ENCODE measurements around the gene MMAB. TPM values are rescaled to one million over a fixed set of nuclear protein-coding genes. Genes with fewer than 3 reads are reported as not detected.

The MMAB gene
- total RNA-seq, 1 experiment from 2014 or later = 51.2 TPM

DNA sequence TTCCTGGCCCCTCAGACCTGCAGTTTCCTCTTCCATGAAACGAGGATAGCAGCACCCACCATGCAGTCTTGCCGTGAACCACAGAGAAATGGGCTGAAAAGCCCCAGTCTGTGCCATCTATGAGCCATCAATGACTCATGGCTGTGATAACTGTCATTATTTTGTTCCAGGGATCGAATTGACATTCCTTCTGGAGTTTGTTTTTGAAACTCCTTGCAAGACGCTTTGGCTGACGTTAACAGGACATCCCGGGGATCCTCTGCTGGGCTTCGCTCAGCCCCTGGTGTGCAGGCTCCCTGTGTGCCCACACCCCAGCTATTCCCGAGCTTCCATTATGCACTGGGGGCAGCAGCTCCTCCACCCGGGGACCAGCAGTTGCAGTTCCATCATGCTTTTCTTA lies 33.8 kb downstream of the MMAB start:
- DNase-seq (ENCODE audit: low spot score) = peak; percentile 15

DNA sequence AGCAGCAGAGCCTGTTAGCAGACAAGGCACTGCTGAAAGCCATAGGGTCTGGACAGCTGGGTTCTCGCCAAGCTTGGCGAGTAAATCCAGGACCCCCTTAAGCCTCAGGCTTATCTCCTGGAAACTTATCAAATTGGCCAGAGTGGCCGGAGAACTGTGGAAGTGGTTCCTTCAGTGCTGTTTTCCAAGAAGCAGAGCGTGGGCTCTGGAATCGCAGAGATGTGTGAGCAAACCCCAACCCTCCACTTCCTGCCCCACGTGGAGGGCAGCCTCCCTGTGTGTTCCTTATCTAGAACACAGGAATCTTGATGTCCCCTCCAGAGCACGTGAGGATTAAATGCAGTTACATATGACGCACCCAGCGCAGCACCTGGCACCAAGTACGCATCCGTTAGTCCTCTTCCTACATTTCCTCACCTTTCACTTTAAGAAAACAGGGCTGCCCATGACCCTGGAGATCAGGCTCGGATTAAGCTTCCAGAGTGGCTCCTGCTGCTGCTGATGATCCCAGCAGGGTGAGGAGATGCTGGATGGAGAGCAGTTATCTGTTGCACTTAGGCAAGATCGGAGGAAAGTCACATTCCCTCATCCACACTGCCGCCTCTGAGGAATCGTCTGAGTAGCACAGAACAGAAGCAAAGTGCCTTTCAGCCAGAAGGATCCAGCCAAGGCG lies 35.0 kb downstream of the MMAB start:
- DNase-seq (ENCODE audit: low spot score) = no peak

DNA sequence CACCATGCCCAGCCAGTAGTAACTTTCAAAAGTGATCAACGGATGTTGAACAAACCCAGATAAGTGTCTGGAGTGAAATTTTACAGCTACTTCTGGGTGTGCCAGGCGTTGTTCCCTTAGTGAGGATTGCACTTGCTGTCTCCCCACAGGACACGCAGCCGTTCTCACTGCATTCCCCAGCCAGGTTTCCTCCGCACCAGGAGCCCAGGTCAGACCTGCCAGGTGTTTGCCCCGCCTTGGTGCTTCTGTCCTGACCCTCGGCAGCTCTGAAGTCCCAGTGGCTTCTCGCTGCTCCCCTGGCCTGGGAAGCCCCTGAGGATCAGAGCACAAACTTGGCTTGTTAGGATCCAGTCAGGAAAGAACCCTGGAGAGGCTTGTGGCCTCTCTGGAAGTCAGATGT lies 36.2 kb downstream of the MMAB start:
- DNase-seq (ENCODE audit: low spot score) = no peak

GRCh38 chr12:109535863-109536250 lies 37.4 kb downstream of the MMAB start:
- DNase-seq (ENCODE audit: low spot score) = no peak

DNA sequence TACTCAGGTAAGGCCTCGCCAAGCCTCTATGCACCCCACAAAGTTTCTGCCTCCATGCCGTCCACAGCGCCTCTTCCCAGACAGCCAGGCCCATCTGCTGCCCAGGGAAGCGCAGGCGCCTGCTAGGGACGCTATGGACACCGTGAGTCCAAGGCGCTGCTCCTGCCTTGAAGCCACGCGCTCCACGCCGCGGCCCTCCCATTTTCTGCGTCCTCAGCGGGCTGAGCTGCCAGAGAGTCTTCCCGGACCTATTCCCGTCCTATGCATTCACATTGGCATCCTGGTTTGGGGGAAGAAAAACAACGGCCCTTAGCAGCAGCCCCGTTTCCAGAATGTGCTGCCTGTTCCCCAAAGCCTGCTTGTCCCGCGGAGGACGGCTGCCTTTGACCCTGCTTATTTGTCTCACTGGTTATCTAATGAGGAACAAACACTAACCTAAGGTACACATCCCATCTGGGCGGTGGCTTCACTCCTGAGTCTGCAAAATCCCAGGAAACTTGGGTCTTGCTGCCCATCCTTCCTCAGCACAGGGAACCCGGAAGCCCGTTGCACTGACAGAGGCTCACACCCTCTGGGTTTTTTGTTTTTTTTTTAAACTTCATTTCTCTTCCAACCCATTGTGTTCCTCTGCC lies 38.0 kb downstream of the MMAB start:
- no peak for DNase-seq (ENCODE audit: low spot score)

GRCh38 chr12:109534456-109534855 lies 38.8 kb downstream of the MMAB start:
- no peak for DNase-seq (ENCODE audit: low spot score)

DNA sequence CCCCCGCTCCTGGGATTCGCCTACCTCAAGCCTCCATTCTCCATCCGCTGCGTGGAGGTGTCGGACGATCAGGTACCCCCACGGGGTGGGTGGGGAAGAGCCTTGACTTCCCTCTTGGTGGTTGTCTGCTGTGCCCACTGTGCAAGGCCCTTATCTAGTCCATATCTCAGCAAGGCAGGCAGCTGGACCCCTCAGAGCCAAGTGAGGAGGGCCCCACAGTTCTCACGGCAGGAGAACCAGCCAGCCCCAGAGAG lies 39.9 kb downstream of the MMAB start:
- DNase-seq (ENCODE audit: low spot score) = no peak

- no peak for DNase-seq (ENCODE audit: low spot score)
These were observed 40.4 kb downstream of the MMAB start for GRCh38 chr12:109532721-109533486.

- no peak for DNase-seq (ENCODE audit: low spot score)
These were observed 41.9 kb downstream of the MMAB start for GRCh38 chr12:109531411-109531810.

DNA sequence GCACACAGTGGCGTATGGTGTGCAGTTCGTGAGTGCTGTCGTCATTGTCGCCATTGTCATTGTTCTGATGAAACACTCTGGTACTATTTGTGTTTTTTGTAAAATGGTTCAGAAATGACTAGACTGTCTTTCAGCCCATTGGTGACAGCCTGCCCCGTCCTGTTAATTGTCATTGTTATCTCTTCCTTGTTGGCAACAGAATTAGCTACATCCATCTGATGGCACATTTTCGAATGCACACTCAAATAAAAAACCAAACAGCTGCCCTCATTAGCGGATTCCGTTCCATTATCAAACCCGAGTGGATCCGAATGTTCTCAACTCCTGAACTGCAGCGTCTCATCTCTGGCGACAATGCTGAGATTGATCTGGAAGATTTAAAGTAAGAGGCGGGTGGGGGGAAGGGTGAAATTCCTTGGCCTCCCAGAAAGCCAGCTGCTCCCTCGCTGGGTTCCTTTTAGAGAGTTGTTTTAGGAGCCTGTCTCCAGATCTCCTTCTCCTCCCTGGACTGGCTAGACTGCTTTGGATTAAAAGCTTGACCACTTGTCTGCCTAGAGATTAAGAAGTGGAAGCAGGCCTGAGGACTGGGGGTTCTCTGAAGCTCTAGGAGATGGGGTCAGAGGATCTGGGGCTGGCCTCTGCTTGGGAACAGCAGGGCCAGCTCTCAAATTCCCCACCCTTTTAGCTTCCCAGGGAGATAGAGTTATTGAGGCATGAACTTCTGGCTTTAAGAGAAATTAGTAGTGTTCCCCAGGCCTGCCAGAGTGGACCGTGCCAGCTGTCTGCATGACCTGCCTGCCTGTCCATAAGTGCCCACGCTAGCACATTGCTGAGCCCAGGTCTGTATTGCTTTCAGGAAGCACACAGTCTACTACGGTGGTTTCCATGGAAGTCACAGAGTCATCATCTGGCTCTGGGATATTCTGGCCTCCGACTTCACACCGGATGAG lies 43.3 kb downstream of the MMAB start:
- no peak for DNase-seq (ENCODE audit: low spot score)

GRCh38 chr12:109527489-109528123 lies 45.7 kb downstream of the MMAB start:
- no peak for DNase-seq (ENCODE audit: low spot score)

GRCh38 chr12:109525279-109525585 lies 48.1 kb downstream of the MMAB start:
- DNase-seq (ENCODE audit: low spot score) = no peak

DNA sequence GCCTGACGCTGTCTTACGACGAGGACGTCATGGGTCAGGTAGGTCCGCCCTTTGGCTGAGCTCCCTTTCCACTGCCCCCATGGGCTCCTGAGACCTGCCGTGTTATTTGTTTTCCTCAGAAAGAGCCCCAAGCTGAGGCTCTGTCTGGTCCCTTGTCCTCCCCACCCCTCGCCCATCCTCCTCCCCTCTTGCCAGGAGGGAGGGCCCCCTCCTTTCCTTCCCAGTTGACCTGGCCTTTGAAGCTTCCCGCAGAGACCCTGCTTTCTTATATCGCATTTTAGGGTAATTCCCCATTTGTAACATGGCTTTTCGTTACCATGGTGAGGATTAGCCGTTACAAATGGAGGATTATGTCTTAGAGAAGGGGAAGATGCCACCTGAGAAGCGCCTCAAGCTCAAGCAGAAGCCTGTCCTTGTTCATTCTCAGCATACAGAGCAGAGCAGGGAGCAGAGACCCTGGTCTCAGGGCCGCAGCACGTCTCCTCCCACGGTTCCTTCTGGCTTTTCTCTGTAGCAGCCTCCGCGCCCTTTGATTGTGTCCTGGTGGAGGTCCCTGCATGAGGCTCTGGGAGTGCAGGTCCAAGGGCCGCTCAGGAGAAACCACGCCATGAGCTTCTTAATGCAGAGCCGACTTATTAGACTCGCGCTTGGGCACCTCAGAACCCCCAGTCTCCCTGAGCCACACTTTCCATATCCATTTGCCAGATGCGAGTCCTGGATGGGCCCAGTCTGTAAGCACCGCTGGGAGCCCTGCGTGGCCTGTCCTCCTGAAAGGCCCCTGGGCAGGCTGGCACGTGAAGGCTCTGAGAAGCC lies 48.6 kb downstream of the MMAB start:
- no peak for DNase-seq (ENCODE audit: low spot score)

- DNase-seq (ENCODE audit: low spot score) = no peak
These were observed 49.8 kb downstream of the MMAB start for GRCh38 chr12:109523504-109523903.

GRCh38 chr12:109523071-109523470 lies 50.2 kb downstream of the MMAB start:
- no peak for DNase-seq (ENCODE audit: low spot score)

GRCh38 chr12:109521831-109522230 lies 51.5 kb downstream of the MMAB start:
- DNase-seq (ENCODE audit: low spot score) = no peak

DNA sequence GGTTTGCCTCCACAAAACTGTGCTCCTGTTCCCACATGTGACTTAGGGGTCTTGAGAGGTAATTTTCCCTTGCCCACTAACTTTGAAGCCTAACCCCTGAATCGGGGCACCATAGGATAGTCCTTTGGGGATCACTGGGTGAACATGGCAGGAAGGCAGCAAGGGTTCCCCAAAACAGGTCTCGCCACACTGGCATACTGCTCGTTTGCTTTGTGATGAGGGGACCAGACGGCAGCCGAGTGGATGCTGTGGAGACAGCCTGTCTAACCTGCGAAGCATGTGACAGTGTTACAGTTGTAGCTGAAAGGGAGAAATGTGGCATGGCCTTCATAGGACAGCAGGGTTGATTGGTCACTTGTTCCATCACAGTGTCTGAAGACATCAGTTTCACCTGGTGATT lies 53.5 kb downstream of the MMAB start:
- DNase-seq (ENCODE audit: low spot score) = no peak

GRCh38 chr12:109518820-109519665 lies 54.3 kb downstream of the MMAB start:
- DNase-seq (ENCODE audit: low spot score) = peak; percentile 63

DNA sequence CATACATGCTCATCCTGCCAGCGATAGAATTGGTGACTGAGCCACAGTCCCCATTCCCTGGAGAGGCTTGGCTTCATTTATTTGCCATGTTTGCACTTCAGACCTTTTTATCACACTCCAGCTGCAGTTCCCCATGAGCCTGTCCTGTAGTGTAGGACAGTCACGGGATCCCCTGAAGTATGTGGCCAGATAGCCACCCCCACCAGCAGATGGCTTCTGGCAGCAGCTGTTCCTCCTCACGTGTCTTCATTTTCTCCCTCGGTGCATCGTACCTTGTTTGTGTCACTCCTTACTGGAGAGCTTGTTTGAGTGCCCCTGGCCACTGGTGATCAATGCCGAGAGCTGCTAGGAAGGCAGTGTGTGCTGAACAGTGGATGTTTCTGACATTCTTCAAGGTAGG lies 55.7 kb downstream of the MMAB start:
- DNase-seq (ENCODE audit: low spot score) = no peak

DNA sequence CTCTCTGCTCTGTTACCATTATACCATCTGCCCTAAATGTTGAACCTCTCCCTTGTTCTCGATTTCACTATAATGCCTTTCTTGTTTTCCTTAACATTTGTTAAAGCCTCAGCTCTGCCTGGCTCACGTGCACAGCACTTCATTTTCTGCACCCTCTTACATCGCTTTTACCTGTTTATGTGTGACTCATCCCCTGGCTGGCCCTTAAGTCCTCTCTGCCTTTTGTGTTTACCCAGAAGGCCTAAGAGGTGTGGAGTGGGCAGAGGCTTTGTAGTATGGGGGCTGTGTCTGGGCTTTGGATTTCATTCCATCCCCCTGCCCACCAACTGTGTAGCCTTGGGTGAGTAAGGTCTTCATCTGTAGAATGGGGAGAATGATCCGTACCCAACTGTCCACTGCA lies 59.3 kb downstream of the MMAB start:
- DNase-seq (ENCODE audit: low spot score) = no peak

Data from A172 (cell line).